GM19023 (cell line): ENCODE results near the gene LYST.
"Not testable (repeated sequence)": the region's sequence is repeated elsewhere in the genome, so short reads cannot be mapped to it uniquely, and the experiment has no call there.

Source experiments
- ATAC-seq: cut with Tn5 transposase; IDR thresholded peaks from one replicate; pipeline ENCODE4 v1.9.1; 2021; ENCODE audit warnings: mild to moderate bottlenecking, moderate library complexity; ENCODE audit not compliant: unreplicated experiment

The LYST gene

DNA sequence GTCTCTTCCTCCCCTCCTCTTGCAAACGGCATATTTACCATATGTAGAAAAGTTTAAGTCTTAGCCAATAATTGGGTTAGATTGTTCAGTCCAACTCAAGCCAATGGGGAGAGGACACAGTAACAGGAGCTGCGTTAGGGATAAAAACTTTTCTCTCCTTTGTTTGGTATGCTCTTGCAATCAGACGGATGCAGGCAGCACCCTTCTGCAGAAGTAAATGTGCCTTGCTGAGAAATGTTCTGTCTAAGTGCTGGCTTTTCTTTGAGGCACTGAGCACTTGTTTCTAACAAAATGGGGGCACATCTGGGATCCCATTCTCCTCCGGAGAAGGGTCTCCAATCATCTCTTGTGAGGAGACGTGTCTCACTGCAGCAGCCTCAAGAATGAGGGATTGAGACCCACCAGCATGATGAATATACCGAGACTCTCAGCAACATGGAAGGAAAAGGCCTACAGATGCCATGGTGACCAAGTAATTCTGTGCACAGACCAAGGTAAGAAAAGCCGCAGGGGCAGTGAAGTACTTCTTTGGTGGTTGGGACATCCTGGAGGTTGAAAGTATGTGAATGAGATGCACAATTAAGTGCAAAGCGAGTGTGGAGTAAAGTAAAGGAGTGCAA, 196.4 kb downstream of the LYST start:
- no peak for ATAC-seq

DNA sequence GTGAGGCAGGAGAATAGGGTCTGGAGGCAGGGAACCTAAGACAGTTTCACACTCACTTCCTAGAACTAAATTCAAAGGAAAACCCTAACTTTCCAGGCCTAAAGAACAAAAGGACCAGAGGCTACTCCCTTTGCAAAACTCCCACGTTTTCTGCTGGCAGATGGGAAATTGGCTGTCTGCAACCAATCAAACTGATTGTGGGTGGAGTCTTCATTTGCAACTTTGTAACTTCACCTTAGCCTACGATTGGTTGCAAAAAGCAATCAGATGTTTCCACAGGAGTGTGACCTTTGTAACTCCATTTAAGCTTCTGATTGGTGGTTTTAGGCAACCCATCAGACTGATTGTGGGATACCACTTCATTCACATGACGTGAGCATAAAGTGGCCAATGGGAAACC, 197.4 kb downstream of the LYST start:
- no peak for ATAC-seq

DNA sequence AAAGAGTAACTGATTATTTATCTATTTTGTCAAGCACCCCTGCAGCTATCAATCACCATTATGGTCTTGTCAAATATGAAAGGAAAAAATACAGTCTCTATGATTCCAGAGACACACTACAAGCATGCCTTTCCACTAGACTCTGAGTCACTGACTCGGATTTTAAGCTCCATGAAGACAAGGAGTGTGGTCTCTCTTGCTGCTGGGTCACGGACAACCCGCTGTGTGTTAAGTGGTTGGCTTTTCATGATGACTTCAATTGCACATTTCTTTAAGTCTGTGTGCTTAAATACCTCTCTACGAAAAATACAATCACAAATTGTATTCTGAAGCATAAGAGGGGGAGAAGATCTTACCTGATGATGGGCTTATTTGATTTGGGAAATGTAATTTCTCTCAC, 203.1 kb downstream of the LYST start:
- no peak for ATAC-seq

DNA sequence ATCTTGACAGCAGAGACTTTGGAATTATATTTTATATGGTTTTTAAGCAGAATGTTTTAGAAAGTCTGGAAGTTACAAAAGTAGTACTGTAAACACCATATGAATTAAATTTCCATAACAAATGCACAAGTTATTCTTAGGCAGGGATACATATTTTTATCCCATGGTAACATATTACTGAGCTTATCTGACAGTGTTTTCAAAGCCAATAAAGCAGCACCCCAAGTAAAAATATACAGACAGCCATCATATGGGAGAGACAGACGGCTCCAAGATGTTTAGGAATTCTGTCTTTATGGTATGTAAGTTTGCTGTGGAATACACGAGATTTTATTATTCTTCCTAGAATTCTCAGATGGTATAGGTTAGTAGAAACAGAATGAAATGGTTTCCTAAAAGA, 205.1 kb downstream of the LYST start:
- no peak for ATAC-seq

DNA sequence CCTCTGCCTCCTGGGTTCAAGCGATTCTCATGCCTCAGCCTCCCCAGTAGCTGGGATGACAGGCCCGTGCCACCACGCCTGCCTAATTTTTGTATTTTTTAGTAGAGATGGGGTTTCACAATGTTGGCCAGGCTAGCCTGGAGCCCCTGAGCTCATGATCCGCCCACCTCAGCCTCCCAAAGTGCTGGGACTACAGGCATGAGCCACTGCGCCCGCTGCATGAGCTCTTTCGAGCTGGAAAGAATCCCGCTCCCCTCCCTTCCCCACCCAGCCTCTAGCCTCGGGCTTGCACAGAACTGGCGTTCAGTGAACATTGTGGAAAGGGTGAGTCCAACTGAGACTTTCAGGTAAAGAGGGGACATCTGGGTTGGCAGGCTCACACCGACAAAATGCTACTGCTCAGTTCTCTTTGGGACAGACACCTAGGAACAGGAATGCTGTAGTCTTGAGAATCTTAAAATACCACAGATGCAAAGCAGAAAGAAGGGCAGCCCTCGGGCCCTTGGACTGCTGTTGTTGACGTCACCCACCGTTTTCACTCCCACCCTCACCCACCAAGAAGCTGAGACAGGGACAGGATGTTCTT, 207.4 kb downstream of the LYST start:
- ATAC-seq, result no peak

DNA sequence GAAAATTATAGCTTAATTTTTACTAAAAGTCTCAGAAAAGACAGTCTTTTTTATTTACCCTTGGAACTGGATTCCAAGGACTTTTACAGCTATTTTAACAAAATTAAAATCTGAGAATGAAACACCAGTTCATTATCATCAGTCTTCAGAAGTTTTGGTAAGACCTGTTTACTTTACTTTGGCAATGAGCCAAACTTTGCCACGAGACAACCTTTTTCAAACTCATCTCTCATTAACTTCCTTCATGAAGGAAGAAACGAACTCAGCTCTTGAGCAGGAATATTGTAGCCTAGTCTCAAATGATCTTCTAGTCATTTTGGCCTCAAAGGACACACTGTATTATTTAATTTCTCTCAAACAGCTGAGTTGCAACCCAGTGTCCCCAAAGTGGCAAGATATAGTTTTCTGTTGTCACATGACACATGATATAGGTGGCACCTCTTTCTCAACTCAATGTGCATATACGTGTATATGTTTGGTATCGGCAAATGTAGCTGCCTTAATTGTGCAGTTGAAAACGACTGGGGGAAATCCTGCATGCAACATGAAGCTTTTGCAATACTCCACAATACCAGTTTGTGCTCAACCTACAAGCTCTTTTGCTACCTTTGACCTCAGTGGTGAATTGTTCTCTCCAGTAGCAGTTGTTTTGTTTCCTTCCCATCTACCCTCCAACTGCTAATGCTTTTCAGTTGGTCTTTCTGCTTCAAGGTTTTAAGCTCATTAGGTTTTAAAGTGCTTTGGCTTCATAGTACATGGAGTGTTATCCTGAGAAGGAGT, 208.8 kb downstream of the LYST start:
- no peak for ATAC-seq

DNA sequence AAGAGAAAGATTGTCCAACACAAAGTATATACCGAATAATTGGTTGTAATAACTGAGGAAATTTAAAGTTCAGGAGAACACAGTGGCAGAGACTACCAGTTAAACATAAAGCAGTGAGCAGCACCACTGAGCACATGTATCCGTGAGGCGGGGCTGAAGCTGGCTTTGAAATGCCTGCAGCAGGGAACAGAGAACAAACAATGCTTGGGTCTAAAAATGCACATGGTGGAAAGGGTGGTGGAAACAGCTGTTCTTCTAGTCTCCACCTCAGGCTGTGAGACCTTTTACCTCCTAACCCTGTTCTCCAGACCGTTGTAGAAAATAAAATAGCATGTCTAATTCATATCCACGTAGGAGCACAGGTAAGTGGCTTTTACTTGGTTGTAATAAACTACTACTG, 209.4 kb downstream of the LYST start:
- ATAC-seq, result no peak

DNA sequence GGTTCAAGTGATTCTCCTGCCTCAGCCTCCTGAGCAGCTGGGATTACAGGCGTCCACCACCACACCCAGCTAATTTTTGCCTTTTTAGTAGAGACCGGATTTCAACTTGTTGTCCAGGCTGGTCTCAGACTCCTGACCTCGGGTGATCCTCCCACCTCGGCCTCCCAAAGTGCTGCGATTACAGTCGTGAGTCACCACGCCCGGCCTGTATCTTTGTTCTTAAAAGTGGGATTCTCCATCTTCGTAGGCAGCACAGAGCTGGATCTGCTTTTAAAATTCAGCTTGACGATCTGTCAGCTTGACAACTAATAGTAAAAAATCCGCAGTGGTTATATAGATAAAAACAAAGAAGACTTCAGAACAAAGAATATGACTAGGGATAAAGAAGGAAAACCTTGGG, 214.3 kb downstream of the LYST start:
- no peak for ATAC-seq

DNA sequence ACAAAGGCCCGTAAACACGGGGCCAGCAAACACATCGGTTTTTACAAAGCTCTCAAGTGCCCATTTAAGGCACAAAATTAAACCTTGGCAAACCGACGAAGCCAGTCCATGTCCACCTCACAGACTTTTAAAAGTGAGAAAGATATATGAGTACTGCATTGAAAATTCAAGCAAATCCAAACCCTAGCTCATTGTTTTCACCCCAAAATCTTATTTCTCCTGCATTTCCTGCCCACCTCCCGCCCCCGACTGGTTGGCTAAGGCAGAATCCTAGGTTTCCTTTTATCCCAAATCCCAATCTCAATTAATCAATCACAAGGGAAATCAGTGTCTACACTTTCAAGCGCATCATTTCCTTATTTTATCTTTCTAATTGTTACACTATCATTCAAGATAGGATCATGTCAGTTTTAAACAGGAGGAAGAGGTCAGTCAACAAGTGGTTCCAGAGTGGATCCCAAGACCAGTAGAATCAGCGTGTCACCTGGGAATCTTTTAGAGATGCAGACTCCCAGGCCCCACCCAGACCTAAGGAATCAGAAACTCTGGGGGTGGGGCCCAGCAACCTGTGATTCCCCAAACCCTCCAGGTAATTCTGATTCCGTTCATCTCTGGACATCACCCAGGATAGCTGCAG, 215.4 kb downstream of the LYST start:
- ATAC-seq, result no peak

DNA sequence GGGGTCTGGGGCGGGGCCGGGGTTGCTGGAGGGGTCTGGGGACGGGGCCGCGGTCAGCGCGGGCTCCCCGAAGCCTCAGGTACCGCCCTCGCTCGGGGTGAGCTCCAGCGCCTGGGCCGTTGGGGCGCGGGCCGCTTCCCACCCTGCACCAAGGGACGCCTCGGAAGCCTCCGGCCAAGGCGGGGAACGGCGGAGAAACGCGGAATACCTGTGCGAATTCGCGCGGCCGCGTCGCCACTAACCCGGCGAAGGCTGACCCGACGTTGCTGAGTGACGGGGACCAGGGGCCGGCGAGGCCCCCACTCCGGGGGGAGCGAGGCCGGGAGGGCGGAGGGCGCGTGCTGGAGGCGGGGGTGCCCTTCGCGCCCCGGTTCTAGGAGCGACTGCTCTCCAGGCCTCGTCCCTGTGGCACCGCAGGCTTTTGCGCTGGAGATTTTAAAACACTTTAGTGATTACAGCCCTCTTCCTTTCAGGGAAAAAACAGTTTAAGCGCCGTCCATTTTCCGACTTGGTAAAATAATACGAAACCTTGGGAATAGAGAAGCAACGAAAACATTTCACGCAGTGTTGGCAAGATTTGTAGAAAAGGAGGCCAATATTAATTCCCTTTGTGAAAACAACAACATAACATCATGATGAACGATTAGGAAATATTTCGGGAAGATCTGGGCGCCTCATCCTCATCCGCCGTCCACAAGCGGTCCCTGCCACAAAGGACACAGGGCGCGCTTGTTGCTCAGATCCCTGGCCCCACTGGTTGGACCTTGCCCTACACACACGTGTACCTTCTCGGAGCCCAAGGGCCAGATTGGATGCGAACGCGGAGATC, 216.2 kb downstream of the LYST start:
- ATAC-seq, result no peak

DNA sequence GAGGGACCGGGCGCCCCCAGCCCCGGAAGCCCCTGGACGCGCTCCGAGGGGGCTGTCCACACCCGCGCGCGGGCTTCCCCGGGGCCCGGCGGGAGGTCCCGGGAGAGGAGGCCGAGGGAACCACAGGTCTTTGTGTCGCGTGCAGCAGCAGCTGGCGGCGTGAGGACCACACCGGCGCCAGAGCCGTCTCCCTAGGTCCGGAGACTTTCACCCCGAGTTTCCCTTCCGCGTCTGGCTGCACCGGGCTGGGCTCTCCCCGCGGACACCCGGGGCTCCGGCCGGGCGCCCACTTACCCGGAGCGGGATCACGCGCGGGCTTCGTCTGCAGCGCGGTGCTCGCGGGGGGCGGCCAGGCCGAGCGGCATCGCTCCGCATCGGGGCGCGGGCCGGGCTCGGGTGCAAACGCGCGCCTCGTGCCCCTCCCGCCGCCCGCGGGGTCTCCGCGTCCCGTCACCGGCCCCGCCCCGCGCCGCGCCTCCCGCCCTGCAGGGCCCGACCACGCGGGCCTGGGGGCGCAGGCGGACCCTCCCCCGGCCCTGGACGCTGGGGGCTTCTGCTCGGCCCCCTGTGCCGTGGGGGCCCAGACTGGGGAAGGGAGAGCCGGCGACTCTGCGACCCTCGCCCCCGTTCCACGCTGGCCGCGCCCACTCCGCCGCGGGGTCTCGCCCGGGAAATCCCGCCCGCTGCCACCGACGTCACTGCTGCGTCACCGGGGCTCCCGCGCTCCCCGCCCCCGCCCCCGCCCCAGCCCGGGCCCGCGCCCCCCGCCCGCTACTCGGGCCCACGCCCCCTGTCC, 217.1 kb downstream of the LYST start, which contains the start of gene GNG4:
TSS of gene GNG4 (minus strand) at position 417 of the 796 bp plus-strand sequence. CDS start 65,946 bp downstream, outside the sequence.
- no peak for ATAC-seq

DNA sequence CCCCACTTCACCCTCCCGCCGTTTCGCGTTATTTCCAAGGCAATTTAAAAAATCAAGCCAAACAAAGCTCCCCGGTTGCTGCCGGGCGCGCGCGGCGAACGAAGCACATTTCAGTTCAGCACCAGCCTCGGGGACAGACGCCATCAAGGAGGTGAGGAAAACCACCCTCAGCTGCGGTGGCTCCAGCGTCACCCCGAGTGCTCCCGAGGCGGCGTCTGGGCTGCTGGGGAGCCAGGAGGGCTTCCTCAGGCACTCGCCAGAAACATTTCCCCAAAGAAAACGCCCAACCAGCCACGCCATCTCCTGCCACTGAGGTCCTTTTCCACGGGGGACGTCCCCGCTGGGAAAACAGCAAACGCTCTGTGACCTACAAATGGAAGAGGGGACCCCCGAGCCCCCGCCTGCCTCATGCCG, 217.7 kb downstream of the LYST start:
- no peak for ATAC-seq

DNA sequence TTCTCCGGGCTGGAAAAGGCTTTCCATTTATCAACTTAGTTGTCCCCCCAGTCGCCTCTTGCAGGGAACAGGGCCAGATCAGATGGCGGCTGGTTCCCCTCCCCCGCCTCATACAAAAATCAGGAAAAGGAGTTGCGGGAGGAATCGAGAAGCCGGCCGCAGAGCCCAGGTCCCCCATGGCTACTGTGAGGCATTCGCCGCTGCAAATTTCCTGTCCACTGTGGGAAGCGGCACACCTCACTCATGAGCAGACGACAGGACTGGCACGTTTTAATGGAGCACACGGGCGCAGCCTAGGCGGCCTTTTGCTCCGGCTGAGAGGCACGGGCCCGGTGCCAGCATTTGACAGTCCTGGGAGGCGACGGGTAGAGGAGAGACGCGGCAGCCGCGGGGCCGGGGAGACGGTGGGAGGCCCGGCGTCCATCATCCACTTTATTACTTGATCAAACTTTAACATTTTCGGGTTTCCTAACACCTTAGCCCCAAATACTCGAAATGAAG, 218.2 kb downstream of the LYST start:
- ATAC-seq, result no peak

DNA sequence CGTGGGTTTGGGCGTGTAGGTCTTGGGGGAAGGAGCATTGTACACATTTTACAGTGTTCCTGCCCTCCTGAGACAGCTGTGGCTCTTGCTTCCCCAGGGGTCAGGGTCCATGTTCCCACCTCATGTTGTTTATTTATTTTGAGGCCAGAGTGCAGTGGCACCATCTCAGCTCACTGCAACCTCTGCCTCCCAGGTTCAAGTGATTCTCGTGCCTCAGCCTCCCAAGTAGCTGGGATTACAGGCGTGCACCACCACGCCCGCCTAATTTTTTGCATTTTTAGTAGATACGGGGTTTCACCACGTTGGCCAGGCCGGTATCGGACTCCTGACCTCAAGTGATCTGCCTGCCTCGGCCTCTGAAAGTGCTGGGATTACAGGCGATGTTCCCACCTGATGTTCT, 219.2 kb downstream of the LYST start:
- ATAC-seq, result not testable (repeated sequence)

DNA sequence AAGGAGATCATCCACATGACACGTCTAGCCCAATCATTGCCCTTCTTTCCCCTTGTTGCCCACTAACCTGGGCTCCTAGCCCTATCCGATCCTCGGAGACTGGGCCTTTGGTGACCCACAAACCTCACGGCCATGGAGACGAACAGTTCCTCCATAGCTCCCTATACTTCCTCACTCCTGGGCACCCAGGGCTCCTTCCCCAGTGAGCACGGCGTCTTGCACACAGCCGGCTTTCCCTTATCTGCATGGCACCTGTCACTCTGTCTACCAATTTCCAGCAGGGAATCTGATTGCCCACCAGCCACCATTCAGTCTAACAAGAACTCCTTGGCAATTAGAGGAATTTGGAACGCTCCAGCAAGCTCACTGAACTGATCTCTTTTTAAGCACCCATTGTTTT, 220.2 kb downstream of the LYST start:
- ATAC-seq, result no peak

DNA sequence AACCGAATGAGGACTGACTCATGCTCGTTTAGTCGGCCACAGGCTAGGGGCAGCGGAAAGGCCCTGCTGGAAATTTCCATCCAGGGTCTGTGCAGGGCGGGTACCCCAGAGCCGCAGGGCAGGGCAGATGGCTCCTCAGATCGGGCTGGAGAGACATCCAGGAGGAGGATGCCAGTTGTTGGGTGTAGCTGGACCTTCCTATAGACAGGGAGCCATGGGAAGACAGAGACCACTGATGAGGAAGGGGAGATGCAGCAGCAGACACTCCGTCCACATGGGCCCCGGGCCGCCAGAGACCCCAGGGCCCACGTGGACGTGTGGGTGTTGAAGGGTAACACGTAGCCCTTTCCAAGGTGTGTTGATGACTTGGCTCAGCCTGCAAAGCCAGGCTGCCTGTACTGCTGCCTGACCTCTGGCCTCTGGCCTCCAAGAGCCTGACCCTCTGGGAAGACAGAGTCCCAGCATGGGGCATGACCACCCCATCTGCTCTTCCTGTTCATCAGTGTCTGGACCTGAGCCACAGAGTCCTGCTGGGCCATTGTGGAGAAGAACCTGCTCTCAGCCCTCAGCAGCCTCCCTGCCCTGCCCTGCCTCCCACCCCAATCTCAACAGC, 221.9 kb downstream of the LYST start:
- ATAC-seq, result no peak

DNA sequence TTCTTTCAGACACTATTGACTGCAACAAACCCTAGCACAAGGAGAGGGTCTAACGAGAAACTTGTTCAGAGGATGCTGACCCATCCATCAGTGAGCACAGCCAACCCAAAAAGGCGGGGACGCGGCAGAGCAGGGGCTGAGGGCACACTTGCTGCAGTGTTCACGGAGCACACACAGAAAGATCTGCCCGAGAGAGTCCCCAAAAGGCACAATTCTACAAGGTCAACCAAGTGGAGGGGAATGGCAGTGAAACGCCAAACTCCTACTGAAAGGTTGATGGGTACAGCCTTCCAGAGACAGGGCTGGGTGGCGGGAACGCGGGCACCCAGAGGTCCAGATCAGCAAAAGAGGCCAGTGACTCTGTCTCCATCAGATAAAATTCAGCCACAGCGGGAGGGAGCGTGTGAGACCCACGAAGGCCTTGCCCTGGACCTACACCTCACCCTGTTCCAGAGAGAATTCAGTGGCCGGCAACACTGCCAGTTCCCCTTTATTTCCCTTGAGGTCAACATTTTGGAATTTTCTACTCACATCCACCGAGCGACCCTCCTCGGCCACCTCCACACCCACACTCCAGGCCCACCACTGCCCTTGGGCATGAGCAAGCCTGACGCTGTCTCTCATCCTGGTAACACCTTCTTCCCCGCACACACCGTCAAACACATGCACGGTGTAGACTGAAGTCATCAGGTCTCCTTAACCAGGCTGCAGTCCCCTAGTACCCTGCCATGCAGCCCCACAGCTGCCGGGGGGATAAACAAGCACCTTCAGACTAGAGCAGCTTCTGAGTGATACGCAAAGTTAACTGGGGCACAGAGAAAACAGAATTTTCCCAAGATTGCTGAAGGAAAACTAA, 222.6 kb downstream of the LYST start:
- ATAC-seq, result no peak

DNA sequence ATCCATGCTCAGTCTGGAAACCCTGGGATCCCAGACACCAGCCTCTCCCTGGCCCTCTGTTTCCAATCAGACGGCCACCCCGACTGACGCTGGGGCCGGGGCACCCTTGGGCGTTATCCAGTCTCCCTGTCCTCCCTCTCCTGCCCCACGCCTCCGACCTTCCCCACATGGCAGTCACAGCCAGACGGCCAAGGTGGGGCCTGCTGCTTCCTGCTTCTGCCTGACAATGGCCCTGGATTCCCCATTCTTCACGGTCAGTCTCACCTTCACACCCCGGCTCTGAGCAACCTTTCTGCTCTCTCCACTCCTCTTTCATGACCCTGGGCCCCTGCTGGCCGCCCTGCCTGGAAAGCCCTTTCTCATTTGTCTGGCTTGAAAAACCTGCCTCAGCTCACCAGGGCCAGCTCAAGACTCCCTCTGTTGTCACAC, 223.7 kb downstream of the LYST start:
- ATAC-seq, result no peak
